Measurements from ENCODE around the gene C16orf78.

GRCh38 chr16:49442805-49443204 lies 69.2 kb downstream of the C16orf78 start:
- TF ChIP-seq, protein P1, sequence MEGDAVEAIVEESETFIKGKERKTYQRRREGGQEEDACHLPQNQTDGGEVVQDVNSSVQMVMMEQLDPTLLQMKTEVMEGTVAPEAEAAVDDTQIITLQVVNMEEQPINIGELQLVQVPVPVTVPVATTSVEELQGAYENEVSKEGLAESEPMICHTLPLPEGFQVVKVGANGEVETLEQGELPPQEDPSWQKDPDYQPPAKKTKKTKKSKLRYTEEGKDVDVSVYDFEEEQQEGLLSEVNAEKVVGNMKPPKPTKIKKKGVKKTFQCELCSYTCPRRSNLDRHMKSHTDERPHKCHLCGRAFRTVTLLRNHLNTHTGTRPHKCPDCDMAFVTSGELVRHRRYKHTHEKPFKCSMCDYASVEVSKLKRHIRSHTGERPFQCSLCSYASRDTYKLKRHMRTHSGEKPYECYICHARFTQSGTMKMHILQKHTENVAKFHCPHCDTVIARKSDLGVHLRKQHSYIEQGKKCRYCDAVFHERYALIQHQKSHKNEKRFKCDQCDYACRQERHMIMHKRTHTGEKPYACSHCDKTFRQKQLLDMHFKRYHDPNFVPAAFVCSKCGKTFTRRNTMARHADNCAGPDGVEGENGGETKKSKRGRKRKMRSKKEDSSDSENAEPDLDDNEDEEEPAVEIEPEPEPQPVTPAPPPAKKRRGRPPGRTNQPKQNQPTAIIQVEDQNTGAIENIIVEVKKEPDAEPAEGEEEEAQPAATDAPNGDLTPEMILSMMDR (IDR thresholded peaks at IDR 0.05), result no peak
- TF ChIP-seq POLR2A (IDR thresholded peaks at IDR 0.05) (no peak), EP300 (IDR thresholded peaks at IDR 0.05) (no peak)
